Fibroblast of lung (primary cell): ENCODE data around the gene TBC1D22A. TPM values are rescaled to one million over a fixed set of nuclear protein-coding genes. Genes with fewer than 3 reads are reported as not detected.

Experiments
- DNase-seq, 2 donors: peaks; one replicate each; pipeline versions ENCODE4 v3.0.0 to v3.0.0-alpha.2; 2010; ENCODE audit warnings: low read depth in 2 of 2
- H2AFZ ChIP-seq: 2 replicates; pipeline ENCODE4 v1.5.1; 2012; ENCODE audit warnings: low read length, control low read depth, inconsistent platforms
- H3K27ac ChIP-seq: 2 replicates; pipeline ENCODE4 v1.5.1; 2011; ENCODE audit warnings: low read length, control low read depth; ENCODE audit not compliant: insufficient read depth
- H3K27me3 ChIP-seq: 2 replicates; pipeline ENCODE4 v1.5.1; 2011; ENCODE audit warnings: mild to moderate bottlenecking, low read length; ENCODE audit not compliant: control insufficient read depth, insufficient read depth
- H3K36me3 ChIP-seq: 2 replicates; pipeline ENCODE4 v1.5.1; 2011; ENCODE audit warnings: low read length; ENCODE audit not compliant: control insufficient read depth, insufficient read depth
- H3K4me1 ChIP-seq: 2 replicates; pipeline ENCODE4 v1.5.1; 2011; ENCODE audit warnings: low read length; ENCODE audit not compliant: control insufficient read depth, insufficient read depth; ENCODE audit errors: extremely low read depth
- H3K4me2 ChIP-seq: 2 replicates; pipeline ENCODE4 v1.5.1; 2011; ENCODE audit warnings: low read length, control low read depth; ENCODE audit not compliant: insufficient read depth; ENCODE audit errors: extremely low read depth
- H3K4me3 ChIP-seq, 4 experiments: fragments of 200-600 bp in 1 of 4; sonication (generic) in 1 of 4; replicated peaks in 1 of 4; 2 replicates each; pipeline ENCODE4 v1.5.1; 2011 to 2016; ENCODE audit warnings: low read length in 4 of 4, low read depth in 3 of 4, mild to moderate bottlenecking in 3 of 4, control low read depth in 2 of 4, inconsistent platforms in 1 of 4, mixed read lengths in 1 of 4; ENCODE audit not compliant: insufficient read depth in 1 of 4; ENCODE audit errors: control extremely low read depth in 1 of 4
- H3K79me2 ChIP-seq: 2 replicates; pipeline ENCODE4 v1.5.1; 2012; ENCODE audit warnings: mild to moderate bottlenecking, low read length, inconsistent platforms; ENCODE audit not compliant: control insufficient read depth, insufficient read depth
- H3K9ac ChIP-seq: 2 replicates; pipeline ENCODE4 v1.5.1; 2011; ENCODE audit warnings: mild to moderate bottlenecking, low read length, control low read depth; ENCODE audit not compliant: insufficient read depth
- H3K9me3 ChIP-seq: 2 replicates; pipeline ENCODE4 v1.5.1; 2012; ENCODE audit warnings: low read depth, low read length; ENCODE audit not compliant: control insufficient read depth, insufficient read depth
- H4K20me1 ChIP-seq: 2 replicates; pipeline ENCODE4 v1.5.1; 2011; ENCODE audit warnings: low read length; ENCODE audit not compliant: control insufficient read depth, insufficient read depth; ENCODE audit errors: extremely low read depth
- CTCF ChIP-seq, 2 donors: IDR thresholded peaks in 1 of 2; conservative IDR thresholded peaks in 1 of 2; 1 replicate in 1 of 2; 2 replicates in 1 of 2; pipeline ENCODE4 v1.5.1; 2011 to 2012; ENCODE audit warnings: low read length in 2 of 2, control low read depth in 1 of 2, inconsistent platforms in 1 of 2, low read depth in 1 of 2, mild to moderate bottlenecking in 1 of 2
- EZH2 ChIP-seq: IDR thresholded peaks from 2 replicates; pipeline ENCODE4 v1.5.1; 2012; ENCODE audit warnings: low read length, control low read depth, mild to moderate bottlenecking; ENCODE audit errors: missing control alignments
- polyA plus RNA-seq, 2 donors: library from polyadenylated mRNA; depleted of rRNA in 1 of 2; stranded (reverse) in 1 of 2; unstranded in 1 of 2; fragments of >200 nt; gene quantifications; 2 replicates each; pipeline ENCODE4 v1.2.1, GENCODE V29; 2011 to 2012; ENCODE audit warnings: missing spikeins in 1 of 2
- total RNA-seq: library from RNA; depleted of rRNA; stranded (reverse); fragments of >200 nt; gene quantifications from 2 replicates; pipeline ENCODE4 v1.2.1, GENCODE V29; 2014

Gene TBC1D22A
- total and polyA plus RNA-seq, 2 donors (not counting 1 experiment from before 2014, with no cell fraction given): 11.6 to 17.6 TPM

GRCh38 chr22:47018010-47018910 is 255.8 kb downstream of the TBC1D22A start:
- TF ChIP-seq EZH2 (no peak), CTCF (conservative IDR thresholded peaks at IDR 0.05 in 1 of 2, IDR thresholded peaks at IDR 0.05 in 1 of 2; ENCODE audit: low read depth in 1 of 2, low read length in 2 of 2) (no peak)
- no peak overlapping the region for H3K4me2 ChIP-seq
- H3K9ac ChIP-seq: no peak overlapping the region
- H4K20me1 ChIP-seq: no peaks in the 10 kb centered on the region
- no peaks in the 10 kb centered on the region for H3K79me2 ChIP-seq
- peaks cover 3% of the 10 kb centered on the region for H3K4me1 ChIP-seq
- DNase-seq: no peak
- no peaks in the 10 kb centered on the region for H3K27me3 ChIP-seq
- no peak overlapping the region for H3K27ac ChIP-seq
- H2AFZ ChIP-seq: no peak overlapping the region
- no peaks in the 10 kb centered on the region for H3K36me3 ChIP-seq
- no peaks in the 10 kb centered on the region for H3K9me3 ChIP-seq
- no peak overlapping the region for H3K4me3 ChIP-seq

GRCh38 chr22:47019012-47019790 is 256.8 kb downstream of the TBC1D22A start:
- peaks cover 3% of the 10 kb centered on the region for H3K4me1 ChIP-seq
- TF ChIP-seq EZH2 (no peak), CTCF (conservative IDR thresholded peaks at IDR 0.05 in 1 of 2, IDR thresholded peaks at IDR 0.05 in 1 of 2; ENCODE audit: low read depth in 1 of 2, low read length in 2 of 2) (no peak)

GRCh38 chr22:47020166-47020565 is 257.7 kb downstream of the TBC1D22A start:
- Histone ChIP-seq H2AFZ (no peak overlapping the region), H3K4me3 (no peak overlapping the region), H3K9me3 (no peaks in the 10 kb centered on the region), H3K9ac (no peak overlapping the region), H3K4me1 (peaks cover 3% of the 10 kb centered on the region), H3K4me2 (no peak overlapping the region), H3K36me3 (no peaks in the 10 kb centered on the region), H3K27ac (no peak overlapping the region), H4K20me1 (no peaks in the 10 kb centered on the region), H3K79me2 (no peaks in the 10 kb centered on the region), H3K27me3 (no peaks in the 10 kb centered on the region)
- DNase-seq: peak; percentile 12 to 25
- TF ChIP-seq EZH2 (no peak), CTCF (conservative IDR thresholded peaks at IDR 0.05 in 1 of 2, IDR thresholded peaks at IDR 0.05 in 1 of 2; ENCODE audit: low read depth in 1 of 2, low read length in 2 of 2) (no peak)

More at GRCh38 chr22:47019012-47019790, 256.8 kb downstream of the TBC1D22A start:
- Histone ChIP-seq H3K27me3 (no peaks in the 10 kb centered on the region), H4K20me1 (no peaks in the 10 kb centered on the region), H2AFZ (no peak overlapping the region), H3K36me3 (no peaks in the 10 kb centered on the region), H3K9me3 (no peaks in the 10 kb centered on the region), H3K27ac (no peak overlapping the region), H3K4me3 (no peak overlapping the region), H3K9ac (no peak overlapping the region), H3K4me2 (no peak overlapping the region), H3K79me2 (no peaks in the 10 kb centered on the region)
- DNase-seq: no peak
